H1 (cell line): ENCODE results near the gene PLXNB1. TPM values are rescaled to one million over a fixed set of nuclear protein-coding genes. Genes with fewer than 3 reads are reported as not detected.

Experiments used
- CTCF ChIA-PET: fragments of 300-600 bp; sonication (Branson Sonifier 250); formaldehyde crosslinking; loops from one replicate; lab custom pipeline; 2021; ENCODE audit not compliant: partially characterized antibody; lab: Charles Lee
- POLR2A ChIA-PET: fragments of 300-600 bp; sonication (Branson Sonifier 250); formaldehyde crosslinking; loops from one replicate; lab custom pipeline; 2021; ENCODE audit warnings: inconsistent platforms; ENCODE audit not compliant: partially characterized antibody; lab: Charles Lee
- DNase-seq, 2 experiments: peaks; one replicate each; pipeline versions ENCODE4 v3.0.0 to v3.0.0-alpha.2; 2010 to 2022; ENCODE audit warnings: low spot score in 2 of 2, low read depth in 1 of 2, mixed read lengths in 1 of 2
- FAIRE-seq: peaks from 2 replicates; lab custom pipeline; 2011; peaks lifted over from hg19 to GRCh38; lab: Jason Lieb, UNC
- H2AFZ ChIP-seq: 2 replicates; pipeline ENCODE4 v1.8.1; 2012; ENCODE audit warnings: low read length, inconsistent platforms
- H2AK5ac ChIP-seq: 2 replicates; pipeline ENCODE4 v1.6.1; 2013; ENCODE audit warnings: low read depth, low read length
- H2BK120ac ChIP-seq: replicated peaks from 2 replicates; pipeline ENCODE3; 2013; ENCODE audit warnings: low read depth, low read length, inconsistent platforms
- H2BK12ac ChIP-seq: 2 replicates; pipeline ENCODE4 v1.6.1; 2013; ENCODE audit warnings: low read depth, low read length
- H2BK15ac ChIP-seq: 2 replicates; pipeline ENCODE4 v1.6.1; 2013; ENCODE audit warnings: low read length
- H2BK20ac ChIP-seq: 2 replicates; pipeline ENCODE4 v1.6.1; 2013; ENCODE audit warnings: low read length
- H2BK5ac ChIP-seq: 2 replicates; pipeline ENCODE4 v1.6.1; 2013; ENCODE audit warnings: low read depth, low read length
- H3K14ac ChIP-seq: 2 replicates; pipeline ENCODE4 v1.6.1; 2013; ENCODE audit warnings: inconsistent platforms; ENCODE audit not compliant: insufficient read length
- H3K18ac ChIP-seq: 2 replicates; pipeline ENCODE4 v1.6.1; 2013; ENCODE audit warnings: low read length; ENCODE audit errors: extremely low read depth
- H3K23ac ChIP-seq: 2 replicates; pipeline ENCODE4 v1.6.1; 2013; ENCODE audit warnings: inconsistent platforms; ENCODE audit not compliant: insufficient read length
- H3K23me2 ChIP-seq: 2 replicates; pipeline ENCODE4 v1.6.1; 2013; ENCODE audit warnings: low read depth, low read length
- H3K27ac ChIP-seq: 2 replicates; pipeline ENCODE4 v1.6.1; 2011; ENCODE audit warnings: low read depth, low read length, inconsistent platforms
- H3K27me3 ChIP-seq, 4 experiments: replicated peaks in 1 of 4; 1 replicate in 1 of 4; 2 replicates in 3 of 4; pipeline versions ENCODE4 v1.6.1 to v1.8.1; 2011 to 2013; ENCODE audit warnings: low read length in 3 of 4, mild to moderate bottlenecking in 3 of 4, inconsistent platforms in 2 of 4, mixed read lengths in 2 of 4, moderate library complexity in 1 of 4; ENCODE audit not compliant: control insufficient read depth in 3 of 4, insufficient read depth in 3 of 4; ENCODE audit errors: extremely low read depth in 1 of 4
- H3K36me3 ChIP-seq, 4 experiments: 2 replicates each; pipeline versions ENCODE4 v1.6.1 to v1.8.1; 2011 to 2013; ENCODE audit warnings: mild to moderate bottlenecking in 4 of 4, low read length in 3 of 4, moderate library complexity in 2 of 4, control low read depth in 1 of 4, inconsistent platforms in 1 of 4; ENCODE audit not compliant: insufficient read depth in 4 of 4, control insufficient read depth in 2 of 4
- H3K4ac ChIP-seq: replicated peaks from 2 replicates; pipeline ENCODE3; 2013; ENCODE audit warnings: low read length, low read depth, mixed read lengths, inconsistent platforms; ENCODE audit not compliant: insufficient read length
- H3K4me1 ChIP-seq, 4 experiments: replicated peaks in 1 of 4; 1 replicate in 1 of 4; 2 replicates in 3 of 4; pipeline versions ENCODE4 v1.6.1 to v1.8.1; 2011 to 2013; ENCODE audit warnings: low read length in 3 of 4, inconsistent platforms in 2 of 4, mixed read lengths in 1 of 4; ENCODE audit not compliant: insufficient read depth in 4 of 4, control insufficient read depth in 3 of 4
- H3K4me2 ChIP-seq, 2 experiments: 2 replicates each; pipeline versions ENCODE4 v1.6.1 to v1.8.1; 2011 to 2013; ENCODE audit warnings: low read depth in 2 of 2, low read length in 2 of 2, control low read depth in 1 of 2, inconsistent platforms in 1 of 2, mild to moderate bottlenecking in 1 of 2; ENCODE audit not compliant: insufficient read depth in 1 of 2
- H3K4me3 ChIP-seq, 4 experiments: fragments of 200-600, 300-600 bp in 1 of 4; sonication (generic), shearing (Covaris generic), sonication (Bioruptor Twin) in 1 of 4; 2 replicates each; pipeline versions ENCODE4 v1.5.1 to v1.8.1; 2011 to 2016; ENCODE audit warnings: low read length in 4 of 4, low read depth in 3 of 4, control low read depth in 2 of 4, inconsistent platforms in 2 of 4, mild to moderate bottlenecking in 2 of 4, mixed read lengths in 1 of 4, moderate library complexity in 1 of 4; ENCODE audit not compliant: insufficient read depth in 2 of 4; ENCODE audit errors: extremely low read depth in 1 of 4
- H3K56ac ChIP-seq: replicated peaks from 2 replicates; pipeline ENCODE3; 2013; ENCODE audit warnings: low read depth, mild to moderate bottlenecking, mixed read lengths, low read length, inconsistent platforms; ENCODE audit not compliant: insufficient read length
- H3K79me1 ChIP-seq: 2 replicates; pipeline ENCODE4 v1.6.1; 2013; ENCODE audit warnings: low read depth, low read length, control low read depth
- H3K79me2 ChIP-seq, 2 experiments: 2 replicates each; pipeline versions ENCODE4 v1.6.1 to v1.8.1; 2012 to 2013; ENCODE audit warnings: low read length in 2 of 2, mild to moderate bottlenecking in 2 of 2, inconsistent platforms in 1 of 2; ENCODE audit not compliant: insufficient read depth in 2 of 2, control insufficient read depth in 1 of 2
- H3K9ac ChIP-seq, 4 experiments: replicated peaks in 1 of 4; 1 replicate in 1 of 4; 2 replicates in 3 of 4; pipeline versions ENCODE4 v1.6.1 to v1.8.1; 2011 to 2013; ENCODE audit warnings: low read depth in 3 of 4, low read length in 3 of 4, control low read depth in 2 of 4, mild to moderate bottlenecking in 2 of 4, moderate library complexity in 2 of 4, inconsistent platforms in 1 of 4; ENCODE audit errors: extremely low read depth in 1 of 4
- H3K9me3 ChIP-seq, 2 experiments: 2 replicates each; pipeline versions ENCODE4 v1.6.1 to v1.8.1; 2012 to 2013; ENCODE audit warnings: mild to moderate bottlenecking in 2 of 2, moderate library complexity in 2 of 2, control low read depth in 1 of 2, inconsistent platforms in 1 of 2, low read depth in 1 of 2, low read length in 1 of 2, mixed read lengths in 1 of 2; ENCODE audit not compliant: insufficient read depth in 2 of 2
- H4K20me1 ChIP-seq, 2 experiments: replicated peaks in 1 of 2; 2 replicates each; pipeline versions ENCODE3 to v1.8.1; 2011 to 2013; ENCODE audit warnings: inconsistent platforms in 2 of 2, low read length in 2 of 2, mild to moderate bottlenecking in 1 of 2; ENCODE audit not compliant: insufficient read depth in 2 of 2, control insufficient read depth in 1 of 2
- H4K5ac ChIP-seq: 2 replicates; pipeline ENCODE4 v1.6.1; 2013; ENCODE audit warnings: low read length, low read depth, mixed read lengths, inconsistent platforms; ENCODE audit not compliant: insufficient read length
- H4K8ac ChIP-seq: 2 replicates; pipeline ENCODE4 v1.8.0; 2013; ENCODE audit warnings: mild to moderate bottlenecking, moderate library complexity, low read length, inconsistent platforms; ENCODE audit not compliant: insufficient read depth; ENCODE audit errors: extremely low read depth
- H4K91ac ChIP-seq: replicated peaks from 2 replicates; pipeline ENCODE3; 2013; ENCODE audit warnings: low read length, mixed read lengths, inconsistent platforms; ENCODE audit not compliant: insufficient read length
- BACH1 ChIP-seq: IDR thresholded peaks from 2 replicates; pipeline ENCODE4 v1.6.1; 2012; ENCODE audit warnings: low read length, improper control_type of control experiment
- BRCA1 ChIP-seq: IDR thresholded peaks from 2 replicates; pipeline ENCODE4 v1.6.1; 2012; ENCODE audit warnings: low read depth, low read length, improper control_type of control experiment
- WGBS, 2 experiments: shearing (Covaris generic) in 1 of 2; methylation state at CpG; one replicate each; pipeline versions ENCODE4 v1.1.6 to v1.1.7; 2013 to 2015; ENCODE audit warnings: low lambda C conversion rate in 2 of 2, mixed read lengths in 2 of 2, inconsistent platforms in 1 of 2, low coverage in 1 of 2, missing lambda C conversion rate in 1 of 2; ENCODE audit not compliant: insufficient replicate concordance in 2 of 2, insufficient coverage in 1 of 2, insufficient read length in 1 of 2; ENCODE audit errors: extremely low coverage in 1 of 2, missing lambda C conversion rate in 1 of 2; 5-methylcytosine and 5-hydroxymethylcytosine counted together
- polyA plus RNA-seq, 7 experiments: library from polyadenylated mRNA; depleted of rRNA in 3 of 7; stranded (reverse) in 5 of 7; unstranded in 2 of 7; fragments of >200 nt in 5 of 7; fragments of 200-250 nt in 2 of 7; gene quantifications; 1 replicate in 5 of 7; 2 replicates in 1 of 7; 4 replicates in 1 of 7; pipeline versions ENCODE4 v1.2.1 to v1.2.3, GENCODE V29; 2011 to 2013; ENCODE audit warnings: missing spikeins in 2 of 7, mixed read lengths in 2 of 7
- total RNA-seq: library from RNA; stranded (reverse); fragmentation: NEBNext Ultra II Directional; extraction: Animal tissue kit (Norgen Biotek cat#: 25700); gene quantifications from 2 replicates; pipeline ENCODE4 v1.2.1, GENCODE V29; 2021
- TF ChIP-seq, protein P1 (sequence below): IDR thresholded peaks from 2 replicates; pipeline ENCODE4 v1.6.1; 2011; ENCODE audit warnings: low read depth, mild to moderate bottlenecking, low read length; ENCODE audit not compliant: insufficient read depth

Gene PLXNB1
- total and polyA plus RNA-seq, 2 of the 8 experiments (the other 6 are each of a cell fraction or from before 2014, with no cell fraction given): 109 to 114 TPM

DNA sequence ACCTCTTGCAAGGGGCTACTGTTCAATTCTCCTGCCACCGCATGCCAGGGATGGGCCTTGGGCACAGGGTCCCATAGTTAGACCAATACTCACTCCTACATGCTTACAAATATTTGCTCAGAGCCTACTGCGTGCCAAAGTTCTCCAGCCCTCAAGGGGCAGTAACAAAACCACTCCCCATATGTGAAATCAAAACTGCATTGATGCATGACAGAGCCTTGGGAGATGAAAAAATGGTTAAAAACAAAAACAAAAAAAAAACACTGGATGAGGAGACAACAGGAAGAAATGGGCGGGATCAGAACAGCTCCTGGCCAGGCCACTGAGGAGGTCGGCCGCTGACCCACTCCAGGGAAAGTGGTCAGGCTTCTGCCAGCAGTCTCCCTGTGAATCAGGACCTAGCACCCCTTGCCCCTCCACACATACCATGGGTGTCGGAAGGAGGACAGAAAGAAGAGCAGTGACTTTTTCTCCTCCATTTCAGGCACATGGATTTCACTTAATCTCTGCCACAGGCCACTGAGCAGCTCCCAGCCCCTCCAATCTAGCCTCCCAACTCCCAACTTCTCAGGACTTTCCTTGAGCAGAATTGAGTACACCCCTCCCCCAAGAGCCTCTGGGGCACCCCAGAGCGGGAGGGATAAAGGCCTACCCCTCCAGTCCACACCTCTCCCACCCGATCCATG, 2.8 kb downstream of the PLXNB1 start:
- no peak overlapping the region for H4K5ac ChIP-seq
- peak overlapping the region; percentile 90; the same call in 1 of the 2 replicates for H2AK5ac ChIP-seq
- H4K91ac ChIP-seq: no peak overlapping the region
- H3K79me2 ChIP-seq: peaks cover 32 to 76% of the 10 kb centered on the region in 2 experiments
- peaks cover 7 to 40% (median 20%) of the 10 kb centered on the region in 4 experiments for H3K4me1 ChIP-seq
- peaks cover 13% of the 10 kb centered on the region for H3K23me2 ChIP-seq
- no peak overlapping the region for H2AFZ ChIP-seq
- peaks cover 14 to 33% of the 10 kb centered on the region in 2 experiments for H4K20me1 ChIP-seq
- TF ChIP-seq BRCA1: no peak
- TF ChIP-seq, protein P1, sequence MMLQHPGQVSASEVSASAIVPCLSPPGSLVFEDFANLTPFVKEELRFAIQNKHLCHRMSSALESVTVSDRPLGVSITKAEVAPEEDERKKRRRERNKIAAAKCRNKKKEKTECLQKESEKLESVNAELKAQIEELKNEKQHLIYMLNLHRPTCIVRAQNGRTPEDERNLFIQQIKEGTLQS: no peak
- TF ChIP-seq BACH1: no peak
- TF ChIP-seq, all 59 proteins: peak for 0
- Histone ChIP-seq H3K79me1 (peaks cover 44% of the 10 kb centered on the region), H3K4ac (no peak overlapping the region), H2BK5ac (peak overlapping the region; percentile 82), H3K4me3 (peak overlapping the region in 2 of 4 experiments; percentile 75 to 85; a peak in 4 of 8 replicates), H4K8ac (no peak overlapping the region), H3K56ac (no peak overlapping the region), H3K23ac (no peak overlapping the region), H3K27me3 (no peaks in the 10 kb centered on the region), H3K9me3 (no peaks in the 10 kb centered on the region), H3K36me3 (peaks cover 5 to 10% (median 7%) of the 10 kb centered on the region in 4 experiments; a peak in 6 of 8 replicates), H2BK15ac (no peak overlapping the region), H2BK12ac (0 out of 2 replicates have a peak overlapping the region, but pooled peaks have one; percentile 39), H2BK120ac (no peak overlapping the region), H3K14ac (no peak overlapping the region), H3K27ac (no peak overlapping the region), H3K4me2 (peak overlapping the region; percentile 91 to 98), H2BK20ac (0 out of 2 replicates have a peak overlapping the region, but pooled peaks have one; percentile 32), H3K18ac (0 out of 2 replicates have a peak overlapping the region, but pooled peaks have one; percentile 4), H3K9ac (peak overlapping the region in 1 of 4 experiments; percentile 22; a peak in 2 of 7 replicates)
- DNase-seq (no peak), FAIRE-seq (no peak)
- POLR2A ChIA-PET: interaction anchor here (0.6 to 31.5 kb wide), 15 partner anchors 8 to 233 kb away, joined by 3 to 650 read pairs (median 3); partner anchors contain the start of genes ATRIP, CCDC51, FBXW12 and TMA7
- 90% methylated on average over 8 of the region's 8 CpGs; no CpG with 5 or more reads in 1 of the 2 experiments for WGBS, 2 experiments
- CTCF ChIA-PET: interaction anchor here (0.9 to 5.4 kb wide), 4 partner anchors 9 to 152 kb away, joined by 3 to 34 read pairs (median 20); no protein-coding TSS in a partner anchor
